Caco-2 (cell line): ENCODE data around the gene PITX2. TPM values are rescaled to one million over a fixed set of nuclear protein-coding genes. Genes with fewer than 3 reads are reported as not detected.

Experiments
- BruUV-seq: library from RNA; stranded (reverse); fragments of 400-500 nt; replicated peaks from 2 replicates; lab custom pipeline; 2021; lab: Mats Ljungman, UMichigan
- CTCF ChIA-PET: fragments of 300-600 bp; sonication (Branson Sonifier 250); formaldehyde crosslinking; loops from one replicate; lab custom pipeline; 2022; ENCODE audit warnings: antibody characterized with exemption; lab: Charles Lee
- POLR2A ChIA-PET: fragments of 300-600 bp; sonication (Branson Sonifier 250); formaldehyde crosslinking; loops from one replicate; lab custom pipeline; 2022; ENCODE audit warnings: antibody characterized with exemption; lab: Charles Lee
- DNase-seq, 2 experiments: peaks; one replicate each; pipeline versions ENCODE4 v3.0.0 to v3.0.0-alpha.2; 2020 to 2022
- H3K27me3 ChIP-seq: replicated peaks from 2 replicates; pipeline ENCODE4 v1.6.0; 2011; ENCODE audit warnings: low read length; ENCODE audit not compliant: control insufficient read depth, insufficient read depth
- H3K36me3 ChIP-seq: 2 replicates; pipeline ENCODE4 v1.5.1; 2011; ENCODE audit warnings: low read length; ENCODE audit not compliant: control insufficient read depth, insufficient read depth
- H3K4me1 ChIP-seq: fragments of 250-450 bp; sonication (Bioruptor Pico); 2 replicates; pipeline ENCODE4 v1.5.1; 2020; ENCODE audit warnings: mild to moderate bottlenecking
- H3K4me3 ChIP-seq: 2 replicates; pipeline ENCODE4 v1.5.1; 2011; ENCODE audit warnings: low read depth, mild to moderate bottlenecking, control low read depth, low read length
- H3K9me3 ChIP-seq: fragments of 250-450 bp; sonication (Bioruptor Pico); 2 replicates; pipeline ENCODE4 v1.5.1; 2020; ENCODE audit warnings: mild to moderate bottlenecking, moderate library complexity
- H3K27ac Mint-ChIP-seq: one replicate; pipeline ENCODE4 v1.8.0; 2022; ENCODE audit warnings: mixed read lengths; ENCODE audit not compliant: unreplicated experiment
- H3K27me3 Mint-ChIP-seq: one replicate; pipeline ENCODE4 v1.8.0; 2022; ENCODE audit warnings: mixed read lengths; ENCODE audit not compliant: insufficient read depth, unreplicated experiment
- H3K36me3 Mint-ChIP-seq: one replicate; pipeline ENCODE4 v1.8.0; 2022; ENCODE audit warnings: mild to moderate bottlenecking, mixed read lengths; ENCODE audit not compliant: insufficient read depth, unreplicated experiment
- H3K4me1 Mint-ChIP-seq: one replicate; pipeline ENCODE4 v1.8.0; 2022; ENCODE audit warnings: low read depth, mixed read lengths; ENCODE audit not compliant: unreplicated experiment
- H3K4me3 Mint-ChIP-seq: one replicate; pipeline ENCODE4 v1.8.0; 2022; ENCODE audit warnings: mild to moderate bottlenecking, moderate library complexity, mixed read lengths; ENCODE audit not compliant: unreplicated experiment
- H3K9me3 Mint-ChIP-seq: one replicate; pipeline ENCODE4 v1.8.0; 2022; ENCODE audit warnings: mixed read lengths; ENCODE audit not compliant: unreplicated experiment
- CTCF ChIP-seq, 2 experiments: fragments of 200-600 bp in 1 of 2; IDR thresholded peaks; 1 replicate in 1 of 2; 2 replicates in 1 of 2; pipeline versions ENCODE4 v1.5.1 to v1.8.0; 2011 to 2022; ENCODE audit warnings: antibody characterized with exemption in 1 of 2, control low read depth in 1 of 2, inconsistent platforms in 1 of 2, low read depth in 1 of 2, low read length in 1 of 2, mild to moderate bottlenecking in 1 of 2, moderate library complexity in 1 of 2; ENCODE audit not compliant: insufficient read depth in 1 of 2, severe bottlenecking in 1 of 2, unreplicated experiment in 1 of 2
- intact Hi-C: fragments of 100-400 bp; cut with micrococcal nuclease; formaldehyde crosslinking; loops from one replicate; pipeline ENCODE4 v1.10.0; 2022; ENCODE audit not compliant: unreplicated experiment
- total RNA-seq: library from RNA; stranded (reverse); gene quantifications from 2 replicates; pipeline ENCODE4 v1.2.3, GENCODE V29; 2022

The PITX2 gene
- total RNA-seq, 1 experiment from 2014 or later, result 82.8 TPM

GRCh38 chr4:110616238-110617074, 6.4 kb downstream of the PITX2 start:
- no TSS peak for BruUV-seq
- H3K36me3 ChIP-seq, result peaks cover 6% of the 10 kb centered on the region
- TF ChIP-seq CTCF (IDR thresholded peaks at IDR 0.05; ENCODE audit: insufficient read depth in 1 of 2, low read depth in 1 of 2, low read length in 1 of 2, severe bottlenecking in 1 of 2, unreplicated experiment in 1 of 2), result no peak
- 0 out of 2 replicates have a peak, but pooled peaks cover 6% of the 10 kb centered on the region for H3K4me1 ChIP-seq
- POLR2A ChIA-PET, result interaction anchor here (1.1 kb wide), 1 partner anchor 28 kb away, joined by 4 read pairs; no protein-coding TSS in a partner anchor
- peaks cover 12% of the 10 kb centered on the region for H3K4me1 Mint-ChIP-seq
- CTCF ChIA-PET, result no interaction called here
- H3K4me3 Mint-ChIP-seq, result no peak overlapping the region
- H3K9me3 Mint-ChIP-seq, result no peaks in the 10 kb centered on the region
- H3K4me3 ChIP-seq, result no peak overlapping the region
- DNase-seq, result no peak
- H3K27me3 Mint-ChIP-seq, result no peaks in the 10 kb centered on the region
- intact Hi-C loops, result no loop called here
- no peak overlapping the region for H3K27ac Mint-ChIP-seq
- peaks cover 66% of the 10 kb centered on the region for H3K36me3 Mint-ChIP-seq
- no peaks in the 10 kb centered on the region for H3K9me3 ChIP-seq
- H3K27me3 ChIP-seq, result no peaks in the 10 kb centered on the region

- H3K4me1 Mint-ChIP-seq, result peaks cover 12% of the 10 kb centered on the region
- no peaks in the 10 kb centered on the region for H3K9me3 ChIP-seq
- no peak overlapping the region for H3K27ac Mint-ChIP-seq
- H3K36me3 Mint-ChIP-seq, result peaks cover 58% of the 10 kb centered on the region
- H3K4me1 ChIP-seq, result peaks cover 10% of the 10 kb centered on the region
- no peaks in the 10 kb centered on the region for H3K27me3 ChIP-seq
- peaks cover 5% of the 10 kb centered on the region for H3K36me3 ChIP-seq
- H3K4me3 ChIP-seq, result no peak overlapping the region
- POLR2A ChIA-PET, result interaction anchor here (1.1 kb wide), 1 partner anchor 28 kb away, joined by 4 read pairs; no protein-coding TSS in a partner anchor
- no peaks in the 10 kb centered on the region for H3K27me3 Mint-ChIP-seq
- H3K4me3 Mint-ChIP-seq, result no peak overlapping the region
- BruUV-seq, result no TSS peak
- no peaks in the 10 kb centered on the region for H3K9me3 Mint-ChIP-seq
- CTCF ChIA-PET, result no interaction called here
- intact Hi-C loops, result no loop called here
- DNase-seq, result no peak
- no peak for TF ChIP-seq CTCF (IDR thresholded peaks at IDR 0.05; ENCODE audit: insufficient read depth in 1 of 2, low read depth in 1 of 2, low read length in 1 of 2, severe bottlenecking in 1 of 2, unreplicated experiment in 1 of 2)
Observed at GRCh38 chr4:110615353-110616237, 7.3 kb downstream of the PITX2 start.

- Histone ChIP-seq H3K9me3 (no peaks in the 10 kb centered on the region), H3K4me1 (peaks cover 9% of the 10 kb centered on the region), H3K36me3 (peaks cover 5% of the 10 kb centered on the region), H3K27me3 (no peaks in the 10 kb centered on the region), H3K4me3 (no peak overlapping the region)
- H3K4me3 Mint-ChIP-seq, result no peak overlapping the region
- H3K27me3 Mint-ChIP-seq, result no peaks in the 10 kb centered on the region
- no peaks in the 10 kb centered on the region for H3K9me3 Mint-ChIP-seq
- DNase-seq, result no peak
- H3K4me1 Mint-ChIP-seq, result peaks cover 12% of the 10 kb centered on the region
- no TSS peak for BruUV-seq
- ChIA-PET CTCF (no interaction called here), POLR2A (no interaction called here)
- H3K27ac Mint-ChIP-seq, result no peak overlapping the region
- no peak for TF ChIP-seq CTCF (IDR thresholded peaks at IDR 0.05; ENCODE audit: insufficient read depth in 1 of 2, low read depth in 1 of 2, low read length in 1 of 2, severe bottlenecking in 1 of 2, unreplicated experiment in 1 of 2)
- H3K36me3 Mint-ChIP-seq, result peaks cover 51% of the 10 kb centered on the region
- intact Hi-C loops, result no loop called here
Observed at GRCh38 chr4:110614976-110615352, 7.9 kb downstream of the PITX2 start.
